Prostate gland (tissue), 2 donors: Measurements from ENCODE around the gene CGB5.
"Not testable (repeated sequence)": the region's sequence is repeated elsewhere in the genome, so short reads cannot be mapped to it uniquely, and the experiment has no call there.

Source experiments
- CTCF ChIP-seq, 4 experiments: fragments of 200-600 bp in 2 of 4; fragments of 450-650 bp in 2 of 4; sonication (generic) in 2 of 4; IDR thresholded peaks; 1 replicate in 3 of 4; 2 replicates in 1 of 4; pipeline ENCODE4 v1.5.1; 2016 to 2019; ENCODE audit warnings: antibody characterized with exemption in 4 of 4, mild to moderate bottlenecking in 2 of 4, moderate library complexity in 2 of 4
- POLR2A ChIP-seq: fragments of 450-650 bp; IDR thresholded peaks from one replicate; pipeline ENCODE4 v1.6.1; 2016; ENCODE audit warnings: antibody characterized with exemption, mild to moderate bottlenecking

GRCh38 chr19:49039736-49040135, 3.9 kb upstream of the CGB5 start:
- TF ChIP-seq CTCF (IDR thresholded peaks at IDR 0.05); POLR2A: not testable (repeated sequence)
